ENCODE results near the gene MAP4K3.

MAP4K3 gene

DNA sequence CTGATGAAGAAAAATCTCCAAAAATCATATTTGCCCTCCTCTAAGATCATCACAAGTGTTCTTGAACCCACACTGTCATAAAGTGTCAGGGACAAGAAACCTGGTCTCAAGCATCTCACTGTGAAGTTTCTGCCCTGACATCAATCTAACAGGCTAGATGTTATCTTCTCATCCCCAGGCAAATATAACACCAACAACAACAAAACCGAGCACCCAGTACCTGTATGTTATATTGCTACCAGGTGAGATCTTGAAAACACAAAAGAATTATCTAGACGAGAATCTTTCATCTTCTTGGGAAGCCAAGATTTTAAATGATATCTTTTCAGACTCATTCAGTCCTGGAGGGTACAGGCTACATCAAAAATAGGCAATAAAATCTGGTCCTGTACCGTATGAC lies 8.8 kb upstream of the MAP4K3 start:
- DNase-seq (ENCODE audit: low read depth in 2 of 2): no peak

DNA sequence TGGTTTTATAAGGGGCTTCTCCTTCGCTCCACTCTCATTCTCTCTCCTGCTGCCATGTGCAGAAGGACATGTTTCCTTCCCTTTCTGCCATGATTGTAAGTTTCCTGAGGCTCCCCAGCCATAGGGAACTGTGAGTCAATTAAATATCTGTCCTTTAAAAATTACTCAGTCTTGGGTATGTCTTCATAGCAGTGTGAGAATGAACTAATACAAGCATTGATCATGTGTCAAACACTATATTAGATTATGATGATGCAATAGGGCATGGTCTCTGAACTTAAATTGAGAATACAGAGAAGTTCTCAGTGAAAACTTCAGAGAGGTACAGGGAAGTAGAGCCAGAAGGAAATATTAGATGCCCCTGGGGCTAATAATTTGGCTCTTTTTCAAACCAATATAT lies 5.9 kb upstream of the MAP4K3 start:
- DNase-seq (ENCODE audit: low read depth in 2 of 2): no peak

DNA sequence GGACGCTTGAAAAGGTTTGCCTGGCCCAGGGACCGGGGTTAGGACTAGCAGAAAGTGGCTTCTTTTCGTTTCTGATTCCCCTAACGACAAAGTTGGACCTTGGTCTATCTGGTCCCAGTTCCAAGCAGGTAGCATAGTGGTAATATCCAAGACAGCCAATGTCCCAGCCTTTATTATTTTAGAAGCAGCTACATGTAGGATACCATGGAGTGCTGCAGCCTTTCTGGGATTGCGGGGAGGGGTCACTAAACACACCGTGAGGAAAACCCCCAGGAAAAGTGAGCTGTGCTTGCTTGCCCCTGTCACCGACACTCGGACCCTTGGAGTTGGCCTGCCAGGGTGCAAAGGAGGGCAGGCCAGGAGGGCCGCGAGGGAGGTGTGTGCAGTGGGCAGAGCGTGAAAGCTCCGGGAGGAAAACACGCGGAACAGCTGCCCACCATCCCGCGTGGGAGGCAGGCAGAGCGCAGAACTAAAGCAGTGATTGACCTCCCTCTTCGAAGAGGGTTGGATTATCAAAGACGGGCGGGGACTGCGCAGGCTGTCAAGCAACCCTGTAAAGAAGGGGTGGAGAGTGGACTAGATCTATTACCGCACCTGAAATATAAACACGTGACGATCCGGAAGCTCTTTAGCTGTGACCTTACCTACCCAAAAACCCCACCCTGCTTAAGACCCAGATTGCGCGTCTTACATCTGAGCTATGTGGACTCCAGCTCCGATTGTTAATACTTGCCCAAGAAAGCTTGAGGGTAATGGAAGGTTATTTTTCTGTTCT lies 624 bp upstream of the MAP4K3 start:
- peak in 1 of 2 donors; percentile 15 for DNase-seq (ENCODE audit: low read depth in 2 of 2)

DNA sequence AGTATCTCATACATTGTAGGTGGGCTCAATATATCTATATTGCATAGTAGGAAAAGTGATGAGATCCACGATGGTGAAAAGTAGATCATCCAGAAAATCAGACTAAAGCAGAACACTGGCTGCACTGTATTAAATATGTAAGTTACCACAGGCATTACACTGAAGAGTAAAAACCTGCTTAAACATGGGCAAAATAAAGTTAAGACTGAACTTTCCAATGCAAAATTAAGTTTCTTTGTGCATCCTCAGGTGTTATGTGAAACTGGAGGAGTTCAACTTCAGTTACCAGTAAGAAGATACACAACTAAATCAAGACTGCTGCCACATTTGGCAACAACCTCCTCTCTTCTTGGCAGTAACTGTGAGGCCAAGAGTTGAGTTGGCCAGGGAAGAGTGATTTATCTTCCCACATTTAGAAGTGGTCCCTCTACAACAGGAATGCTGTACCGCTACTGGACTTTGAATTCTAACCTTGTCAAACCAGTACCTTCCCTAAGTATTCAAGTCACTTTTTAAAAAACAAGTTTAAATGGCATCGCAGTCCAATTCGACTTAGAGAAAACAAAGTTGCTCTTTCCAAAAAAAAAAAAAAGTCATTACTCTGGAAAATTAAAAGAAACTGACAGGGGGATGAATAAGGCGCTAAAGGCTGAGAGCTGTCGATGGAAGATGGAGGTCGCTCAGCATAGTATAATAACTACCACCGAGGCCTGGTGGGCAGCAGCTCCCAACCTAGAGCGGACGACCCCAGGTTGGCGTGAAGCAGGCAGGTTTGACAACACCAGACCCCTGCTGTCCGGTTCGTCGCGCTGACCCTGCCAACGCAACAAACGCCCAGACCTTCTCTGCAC lies 1.1 kb downstream of the MAP4K3 start:
- DNase-seq (ENCODE audit: low read depth in 2 of 2): no peak

DNA sequence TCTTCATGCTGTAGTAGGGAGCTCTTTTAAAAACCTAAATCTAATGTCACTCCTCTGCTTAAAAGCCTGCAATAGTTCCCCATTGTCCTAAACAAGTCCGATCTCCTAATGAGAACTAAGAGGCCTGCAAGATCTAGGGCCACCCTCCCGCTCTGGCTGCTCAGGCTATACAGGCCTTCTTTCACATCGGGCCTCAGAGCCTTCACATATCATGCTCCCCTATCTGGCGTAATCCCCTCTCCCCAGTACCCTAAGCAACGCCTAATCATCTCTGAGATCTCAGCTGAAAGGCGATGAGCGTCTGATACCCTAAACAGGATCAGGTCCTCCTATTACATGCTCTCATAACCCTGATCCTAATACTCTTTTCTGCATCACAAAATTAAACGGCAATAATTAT lies 1.9 kb downstream of the MAP4K3 start:
- DNase-seq (ENCODE audit: low read depth in 2 of 2): no peak

DNA sequence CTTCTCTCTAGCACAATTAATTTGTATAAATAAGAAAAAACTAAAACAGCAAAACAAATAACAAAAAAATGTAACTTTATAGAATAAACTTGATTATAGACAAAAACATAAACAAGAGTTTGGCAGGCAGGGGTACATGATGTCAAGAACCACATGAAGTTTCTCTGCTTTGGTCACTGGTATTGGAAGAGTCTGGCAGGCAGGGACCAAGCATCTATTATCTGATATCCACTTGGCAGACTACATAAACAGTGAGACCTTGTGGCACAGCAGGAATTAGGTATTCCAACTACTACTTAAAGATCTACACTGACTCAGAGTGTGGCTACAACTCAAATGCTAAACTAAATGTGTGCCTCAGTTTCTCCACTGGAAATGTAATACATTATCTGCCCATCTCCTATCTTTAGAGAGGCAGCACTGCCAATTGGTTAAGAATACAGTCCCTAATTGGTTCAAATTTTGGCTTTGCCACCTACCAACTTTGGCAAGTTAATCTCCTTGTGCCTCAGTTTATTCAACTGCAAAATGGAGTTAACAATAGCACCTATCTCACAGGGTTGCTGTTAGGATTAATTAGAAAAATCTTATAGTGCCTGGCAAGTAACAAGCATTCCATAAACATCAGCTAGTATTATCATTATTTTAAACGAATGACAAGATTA lies 2.7 kb downstream of the MAP4K3 start:
- DNase-seq (ENCODE audit: low read depth in 2 of 2): no peak

DNA sequence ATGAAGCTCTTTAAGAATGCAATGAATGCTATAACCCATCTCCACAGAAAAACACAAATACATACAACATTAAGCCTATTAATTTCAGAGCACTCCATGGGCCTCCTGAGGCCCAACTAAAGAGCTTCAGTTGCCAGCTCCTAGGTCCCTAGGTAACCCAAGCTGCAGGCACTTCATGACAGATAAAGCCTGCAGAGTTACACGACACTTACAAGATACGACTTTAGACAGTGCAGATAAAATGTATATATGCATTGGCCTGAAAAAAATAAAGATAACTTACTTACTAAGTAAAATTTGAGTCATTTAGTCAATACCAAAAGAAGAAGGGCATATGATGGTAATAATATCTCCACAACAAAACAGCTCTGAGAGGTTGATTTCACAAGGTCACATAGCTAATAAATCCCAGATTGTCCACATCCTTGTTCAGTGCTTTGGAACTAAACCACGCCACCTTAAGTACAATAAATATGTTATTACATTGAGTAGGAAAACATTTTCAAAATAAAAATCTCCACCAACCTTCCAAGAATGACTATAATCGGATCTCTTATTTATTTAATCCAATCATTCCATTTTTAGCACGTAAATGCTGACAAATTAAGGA lies 3.4 kb downstream of the MAP4K3 start:
- DNase-seq (ENCODE audit: low read depth in 2 of 2): no peak

DNA sequence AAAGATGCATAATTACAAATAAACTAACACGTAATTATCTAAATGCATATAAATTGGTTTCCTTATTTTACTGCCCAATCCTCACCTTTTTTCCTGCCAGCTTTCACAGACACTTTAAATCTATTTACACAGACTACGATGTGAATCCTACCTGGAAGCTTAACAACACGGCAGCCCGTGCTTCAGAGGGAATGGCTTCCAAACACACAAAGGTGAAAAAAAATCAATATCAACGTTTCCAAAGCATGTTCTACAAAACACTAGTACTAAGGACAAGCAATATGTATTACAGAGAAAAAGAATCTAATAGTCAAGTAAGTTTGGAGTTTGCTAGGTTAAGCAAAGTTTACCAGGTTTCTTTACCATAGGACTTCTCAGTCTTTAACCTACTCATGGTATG lies 4.4 kb downstream of the MAP4K3 start:
- no peak for DNase-seq (ENCODE audit: low read depth in 2 of 2)

DNA sequence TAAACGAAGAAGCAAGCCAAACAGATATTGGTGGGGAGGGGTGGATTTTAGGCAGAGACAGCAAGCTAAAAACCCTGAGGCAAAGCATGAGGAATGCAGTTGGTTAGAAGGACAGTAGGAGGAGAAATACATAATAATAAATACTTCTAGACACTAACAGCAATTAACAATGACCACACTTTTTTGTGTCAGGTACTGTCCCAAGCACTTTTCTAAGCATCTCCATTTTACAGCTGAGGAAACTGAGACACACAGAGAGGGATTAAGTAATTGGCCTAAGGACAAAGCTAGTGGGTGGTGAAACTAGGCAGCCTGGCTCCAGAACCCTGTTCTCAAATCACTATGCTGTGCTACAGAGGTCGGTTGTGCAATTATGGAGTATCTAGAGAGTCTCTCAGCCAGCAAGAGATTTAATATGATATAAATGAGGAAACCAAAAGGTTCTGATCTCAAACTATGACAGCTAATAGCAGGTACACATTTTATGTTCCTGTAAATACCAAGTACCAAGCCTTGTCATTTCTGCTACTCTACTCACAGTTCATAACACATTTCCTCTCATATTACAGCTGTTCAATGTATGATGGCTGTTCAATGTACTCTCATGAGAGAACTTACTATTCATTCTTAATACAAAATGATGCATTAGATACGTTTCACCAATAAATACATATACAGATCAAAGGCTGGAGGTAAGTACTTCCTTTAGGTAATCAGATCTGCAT lies 5.3 kb downstream of the MAP4K3 start:
- no peak for DNase-seq (ENCODE audit: low read depth in 2 of 2)

DNA sequence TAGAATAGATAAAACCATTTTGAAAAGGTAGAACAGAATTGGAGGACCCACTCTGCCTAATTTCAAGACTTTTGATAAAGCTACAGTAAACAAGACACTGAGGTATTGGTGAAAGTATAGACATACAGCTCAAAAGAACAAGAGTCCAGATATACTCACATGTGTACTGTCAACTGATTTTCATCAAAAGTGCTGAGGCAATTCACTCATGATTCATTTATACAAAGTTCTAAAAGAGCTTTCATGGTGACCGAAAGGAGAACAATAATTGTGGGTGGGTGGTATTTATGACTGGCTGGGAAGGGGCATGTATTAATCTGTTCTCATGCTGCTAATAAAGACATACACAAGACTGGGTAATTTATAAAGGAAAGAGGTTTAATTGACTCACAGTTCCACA lies 7.3 kb downstream of the MAP4K3 start:
- DNase-seq (ENCODE audit: low read depth in 2 of 2): no peak

DNA sequence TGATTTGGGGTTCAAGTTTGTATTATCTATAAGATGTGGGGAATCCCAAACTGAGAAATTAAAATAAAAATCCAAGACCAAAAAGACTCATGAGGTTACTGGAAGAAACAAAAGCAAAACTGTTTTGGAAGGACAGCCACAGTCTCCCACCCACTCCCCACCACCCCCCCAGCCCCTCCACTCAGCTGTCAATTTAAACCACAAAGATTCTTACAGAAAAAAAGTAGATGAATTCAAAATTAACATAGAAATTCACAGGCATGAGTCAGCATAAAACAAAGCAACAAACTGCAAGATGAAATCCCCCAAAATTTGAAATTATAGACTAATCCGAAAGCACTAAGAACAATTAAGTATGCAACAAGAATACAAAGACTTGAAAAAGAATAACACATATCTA lies 12.1 kb downstream of the MAP4K3 start:
- DNase-seq (ENCODE audit: low read depth in 2 of 2): no peak

DNA sequence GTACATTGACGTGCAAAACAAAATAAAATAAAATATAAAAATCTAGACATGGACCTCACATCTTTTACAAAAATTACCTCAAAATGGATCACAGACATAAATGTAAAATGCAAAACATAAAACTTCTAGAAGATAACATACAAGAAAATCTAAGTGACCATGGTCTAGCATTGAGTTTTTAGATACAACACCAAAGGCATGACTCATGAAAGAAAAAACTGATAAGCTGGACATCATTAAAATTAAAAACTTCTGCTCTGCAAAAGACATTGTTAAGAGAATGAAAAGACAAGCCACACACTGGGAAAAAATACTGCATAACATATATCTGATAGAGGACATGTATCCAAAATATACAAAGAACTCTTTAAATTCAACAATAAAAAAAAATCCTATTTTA lies 14.4 kb downstream of the MAP4K3 start:
- no peak for DNase-seq (ENCODE audit: low read depth in 2 of 2)

DNA sequence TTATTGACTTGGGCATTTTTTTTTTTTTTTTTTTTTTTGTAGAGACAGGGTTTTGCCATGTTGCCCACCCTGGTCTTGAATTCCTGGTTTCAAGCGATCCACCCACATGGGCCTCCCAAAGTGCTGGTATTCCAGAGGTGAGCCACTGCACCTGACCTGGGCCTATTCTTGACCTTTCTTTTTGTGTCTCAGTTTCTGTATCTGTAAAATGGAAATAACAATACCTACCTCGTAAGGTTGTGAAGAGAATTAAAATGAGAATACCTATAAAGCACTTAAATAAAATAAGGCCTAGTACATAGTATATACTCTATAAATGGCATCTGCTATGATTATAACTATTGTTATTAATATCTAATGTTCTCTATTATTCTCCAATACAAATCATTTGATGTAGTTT lies 15.7 kb downstream of the MAP4K3 start:
- DNase-seq (ENCODE audit: low read depth in 2 of 2): no peak

DNA sequence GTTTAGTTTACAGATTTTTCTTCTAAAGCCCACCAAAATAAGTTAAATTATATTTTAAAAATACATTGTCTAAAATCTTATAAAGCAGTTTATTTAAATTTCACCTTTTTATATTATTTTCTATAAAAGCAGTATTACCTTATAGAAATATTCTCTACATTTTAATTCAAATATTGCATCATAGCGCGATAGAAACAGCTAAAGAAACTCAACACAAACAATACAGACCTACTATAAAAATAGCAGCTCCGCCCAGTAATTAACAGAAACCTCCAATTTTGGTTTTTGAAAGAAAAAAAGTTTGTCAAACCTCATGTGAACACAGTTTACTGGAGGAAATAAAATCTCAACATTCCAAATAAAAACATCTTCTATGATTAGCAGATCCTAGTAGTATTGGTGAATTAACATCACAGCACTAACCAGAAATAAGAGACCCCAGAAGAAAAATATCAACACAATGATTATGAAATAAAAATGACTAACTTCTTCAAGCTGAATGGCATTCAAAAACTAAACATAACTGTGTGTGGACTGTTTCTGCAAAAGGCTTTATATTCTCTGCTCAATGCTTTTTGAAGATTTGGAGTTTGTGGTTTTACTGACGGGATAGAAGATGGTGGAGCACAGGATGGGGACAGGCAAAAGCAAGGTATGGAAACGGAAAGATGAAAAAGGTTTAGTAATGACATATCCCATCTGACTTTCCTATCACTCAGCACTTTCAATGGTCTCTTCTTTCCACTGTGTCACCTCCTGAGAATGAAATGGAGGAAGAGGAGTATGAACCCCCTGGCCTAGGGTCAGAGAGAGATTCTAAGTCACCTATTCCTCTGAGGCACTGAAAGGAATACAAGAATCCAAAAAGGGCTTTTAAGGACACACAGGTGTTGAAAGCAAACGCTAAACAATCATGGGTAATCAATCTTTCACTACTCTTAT lies 17.5 kb downstream of the MAP4K3 start:
- DNase-seq (ENCODE audit: low read depth in 2 of 2): no peak

DNA sequence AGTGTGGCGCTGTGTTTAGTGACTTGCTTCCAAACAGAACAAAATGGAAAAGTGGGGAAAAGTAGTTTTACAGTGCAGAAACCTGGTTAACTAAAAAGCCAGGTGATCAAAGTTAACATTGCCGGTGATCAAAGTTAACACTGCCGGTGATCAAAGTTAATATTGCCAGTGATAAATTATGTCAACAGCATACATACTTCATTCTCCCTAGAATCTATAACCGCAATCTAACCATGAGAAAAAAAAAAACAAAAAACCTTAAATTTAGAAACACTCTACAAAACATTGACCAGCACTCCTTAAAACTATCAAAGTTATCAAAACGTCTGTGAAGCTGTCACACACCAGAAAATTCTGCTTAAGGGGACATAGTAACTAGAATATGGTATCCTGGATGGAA lies 18.6 kb downstream of the MAP4K3 start:
- no peak for DNase-seq (ENCODE audit: low read depth in 2 of 2)

DNA sequence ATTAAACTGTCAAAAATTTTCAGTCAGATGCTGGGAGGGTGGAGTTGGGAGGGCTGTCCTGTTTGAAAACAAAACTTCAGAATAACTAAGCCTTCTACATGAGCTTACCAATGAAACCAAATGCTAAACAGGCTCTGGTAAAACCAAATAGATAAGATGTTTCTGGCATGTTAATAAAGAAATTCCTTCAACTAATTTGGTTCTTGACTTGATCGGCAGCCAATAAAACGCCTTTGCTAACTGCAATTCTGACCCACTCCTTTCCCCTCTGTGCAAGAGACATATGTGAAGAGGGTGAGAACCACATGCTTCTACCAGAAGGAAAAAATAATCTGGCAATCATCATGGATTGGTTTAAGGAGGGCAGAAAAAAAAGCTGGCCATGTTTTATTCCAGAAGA lies 20.9 kb downstream of the MAP4K3 start:
- no peak for DNase-seq (ENCODE audit: low read depth in 2 of 2)

DNA sequence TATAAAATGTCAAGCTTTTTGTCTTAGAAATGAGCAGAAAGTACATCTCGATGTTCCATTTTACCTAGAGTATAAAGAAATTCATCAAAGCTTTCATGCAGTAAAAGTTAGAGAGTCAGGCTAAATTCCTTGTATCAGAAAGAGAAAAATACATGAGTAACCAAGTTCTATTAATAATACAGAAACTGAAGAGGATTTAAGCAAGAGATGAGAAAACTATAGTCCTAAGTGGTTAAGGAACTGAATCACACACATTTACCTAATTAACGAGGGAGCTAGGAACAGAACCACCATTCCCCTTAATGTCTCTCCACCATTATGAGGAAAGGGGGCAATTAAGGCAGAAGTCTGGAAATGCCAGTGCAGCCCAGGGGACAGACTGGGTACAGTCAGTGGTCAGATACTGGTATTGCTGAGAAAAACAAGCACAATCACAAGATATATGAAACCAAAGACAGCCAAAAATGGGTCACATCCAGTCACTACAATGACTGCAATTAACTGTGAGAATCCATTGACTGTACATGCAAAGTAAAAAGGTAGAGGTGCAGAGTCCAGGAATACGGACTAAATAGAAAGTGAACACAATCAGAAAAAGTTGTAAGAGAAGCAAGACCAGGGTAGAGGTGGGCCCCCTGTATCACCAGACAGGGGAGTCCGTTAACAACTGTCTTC lies 23.9 kb downstream of the MAP4K3 start:
- DNase-seq (ENCODE audit: low read depth in 2 of 2): no peak

DNA sequence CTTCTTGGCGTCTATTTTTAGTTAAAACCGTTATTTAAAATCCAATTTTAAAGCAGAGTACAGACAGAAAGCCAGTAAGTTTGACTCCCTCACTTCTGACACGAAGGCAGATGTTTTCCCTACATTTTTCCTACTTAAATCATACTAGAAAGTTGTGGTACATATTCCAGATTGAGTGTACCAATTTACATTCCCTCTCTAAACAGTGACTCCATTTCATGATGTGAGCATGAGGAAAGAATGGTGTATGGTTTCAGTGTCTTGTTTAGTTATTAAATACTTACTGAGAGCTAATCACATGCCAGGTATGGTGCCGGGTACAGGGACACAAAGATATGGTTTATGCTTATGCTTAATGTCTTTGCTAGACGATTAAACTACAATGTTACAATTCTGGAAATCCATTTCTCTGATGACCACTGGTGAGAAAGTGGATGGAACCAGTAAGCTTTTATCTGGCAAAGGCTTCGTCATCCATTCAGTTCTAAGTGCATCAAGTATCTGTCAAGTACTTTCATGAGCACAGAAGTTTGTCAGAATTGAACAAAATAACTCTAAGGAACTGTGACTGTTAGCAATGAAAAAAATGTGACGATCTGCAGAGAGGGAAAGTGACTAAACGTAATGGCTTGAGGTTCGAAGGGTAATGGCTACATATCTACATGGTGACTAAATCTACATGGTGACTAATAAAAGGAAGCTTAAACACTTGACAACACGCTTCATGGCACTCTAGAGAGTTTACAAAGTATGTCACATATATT lies 25.7 kb downstream of the MAP4K3 start:
- no peak for DNase-seq (ENCODE audit: low read depth in 2 of 2)

All from stimulated activated CD4-positive, alpha-beta T cell treated with anti-CD3 and anti-CD28 coated beads, Interleukin-15, amount 100 ng/mL, for 48 hours (primary cell).